Endothelial cell (in vitro differentiated cells): ENCODE measurements around the gene CAPN13. TPM values are rescaled to one million over a fixed set of nuclear protein-coding genes. Genes with fewer than 3 reads are reported as not detected.

ENCODE experiments used
- DNase-seq: peaks from one replicate; pipeline ENCODE4 v3.0.0; 2021; ENCODE audit warnings: low spot score
- H3K27ac Mint-ChIP-seq: one replicate; pipeline ENCODE4 v1.8.0; 2021; ENCODE audit warnings: mixed read lengths, inconsistent platforms; ENCODE audit not compliant: unreplicated experiment
- H3K27me3 Mint-ChIP-seq: one replicate; pipeline ENCODE4 v1.8.0; 2021; ENCODE audit warnings: mild to moderate bottlenecking, moderate library complexity, mixed read lengths, inconsistent platforms; ENCODE audit not compliant: unreplicated experiment
- H3K36me3 Mint-ChIP-seq: one replicate; pipeline ENCODE4 v1.8.0; 2021; ENCODE audit warnings: mild to moderate bottlenecking, low read depth, mixed read lengths, inconsistent platforms; ENCODE audit not compliant: unreplicated experiment
- H3K4me1 Mint-ChIP-seq: one replicate; pipeline ENCODE4 v1.8.0; 2021; ENCODE audit warnings: mild to moderate bottlenecking, mixed read lengths, inconsistent platforms; ENCODE audit not compliant: unreplicated experiment
- H3K4me3 Mint-ChIP-seq: one replicate; pipeline ENCODE4 v1.8.0; 2021; ENCODE audit warnings: mild to moderate bottlenecking, mixed read lengths, inconsistent platforms; ENCODE audit not compliant: unreplicated experiment
- H3K9me3 Mint-ChIP-seq: one replicate; pipeline ENCODE4 v1.8.0; 2021; ENCODE audit warnings: mixed read lengths, inconsistent platforms; ENCODE audit not compliant: unreplicated experiment
- total RNA-seq: library from RNA; stranded (reverse); fragmentation: NEBNext Ultra II Directional; extraction: Animal tissue kit (Norgen Biotek cat#: 25700); gene quantifications from one replicate; pipeline ENCODE4 v1.2.1, GENCODE V29; 2021; ENCODE audit not compliant: unreplicated experiment
- TF ChIP-seq, protein P1 (sequence below): fragments of 200-600 bp; sonication (generic); IDR thresholded peaks from one replicate; pipeline ENCODE4 v1.5.0; 2021; ENCODE audit warnings: antibody characterized with exemption; ENCODE audit not compliant: unreplicated experiment

Gene CAPN13
- total RNA-seq, 1 donor from 2014 or later: 0.44 TPM

DNA sequence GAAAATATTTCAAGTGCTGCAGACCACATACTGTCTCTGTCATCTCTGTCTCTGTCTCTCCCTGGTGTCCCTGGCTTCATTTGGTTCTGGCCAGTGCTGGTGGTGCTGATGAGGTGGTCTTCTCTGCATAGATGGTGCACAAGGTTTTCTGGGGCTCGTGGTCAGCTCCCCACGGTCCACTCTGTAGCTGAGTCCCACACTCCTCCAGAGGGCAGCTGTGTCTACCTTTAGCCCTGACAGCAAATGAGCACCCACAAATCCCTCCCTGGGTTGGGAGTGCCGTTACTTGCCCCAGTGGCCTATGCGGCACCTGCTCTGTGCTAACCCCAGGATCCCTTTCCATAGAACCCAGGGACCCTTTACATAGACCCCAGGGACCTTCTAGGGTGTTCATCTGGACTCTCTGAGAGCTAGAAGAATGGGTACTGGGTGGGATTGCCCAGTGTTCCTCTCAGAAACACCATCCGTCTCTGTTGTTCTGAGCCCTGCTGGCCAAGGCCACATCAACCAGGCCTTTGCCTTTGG, 129.3 kb downstream of the CAPN13 start:
- Mint-ChIP-seq H3K36me3 (no peaks in the 10 kb centered on the region), H3K27ac (no peak overlapping the region), H3K4me3 (no peak overlapping the region), H3K9me3 (no peaks in the 10 kb centered on the region), H3K4me1 (no peaks in the 10 kb centered on the region), H3K27me3 (no peaks in the 10 kb centered on the region)
- TF ChIP-seq, protein P1, sequence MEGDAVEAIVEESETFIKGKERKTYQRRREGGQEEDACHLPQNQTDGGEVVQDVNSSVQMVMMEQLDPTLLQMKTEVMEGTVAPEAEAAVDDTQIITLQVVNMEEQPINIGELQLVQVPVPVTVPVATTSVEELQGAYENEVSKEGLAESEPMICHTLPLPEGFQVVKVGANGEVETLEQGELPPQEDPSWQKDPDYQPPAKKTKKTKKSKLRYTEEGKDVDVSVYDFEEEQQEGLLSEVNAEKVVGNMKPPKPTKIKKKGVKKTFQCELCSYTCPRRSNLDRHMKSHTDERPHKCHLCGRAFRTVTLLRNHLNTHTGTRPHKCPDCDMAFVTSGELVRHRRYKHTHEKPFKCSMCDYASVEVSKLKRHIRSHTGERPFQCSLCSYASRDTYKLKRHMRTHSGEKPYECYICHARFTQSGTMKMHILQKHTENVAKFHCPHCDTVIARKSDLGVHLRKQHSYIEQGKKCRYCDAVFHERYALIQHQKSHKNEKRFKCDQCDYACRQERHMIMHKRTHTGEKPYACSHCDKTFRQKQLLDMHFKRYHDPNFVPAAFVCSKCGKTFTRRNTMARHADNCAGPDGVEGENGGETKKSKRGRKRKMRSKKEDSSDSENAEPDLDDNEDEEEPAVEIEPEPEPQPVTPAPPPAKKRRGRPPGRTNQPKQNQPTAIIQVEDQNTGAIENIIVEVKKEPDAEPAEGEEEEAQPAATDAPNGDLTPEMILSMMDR: no peak
- no peak for DNase-seq

DNA sequence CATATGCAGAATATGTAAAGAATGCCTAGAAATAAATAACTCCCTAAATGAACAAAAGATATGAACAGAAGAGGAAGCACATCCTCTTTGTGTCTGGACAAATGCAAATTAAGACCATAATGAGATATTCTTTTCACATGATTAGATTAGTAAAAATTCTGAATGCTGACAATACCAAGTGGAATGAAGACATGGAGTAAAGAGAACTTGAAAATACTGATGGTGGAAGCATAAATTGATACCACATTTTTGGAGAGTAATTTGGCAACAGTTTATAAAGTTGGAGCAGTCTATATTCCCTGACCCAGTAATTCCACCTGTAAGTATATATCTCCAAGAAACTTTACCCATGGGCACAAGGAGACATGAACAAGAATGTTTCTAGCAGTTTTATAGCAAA, 130.0 kb downstream of the CAPN13 start:
- no peaks in the 10 kb centered on the region for H3K4me1 Mint-ChIP-seq
- H3K36me3 Mint-ChIP-seq: no peaks in the 10 kb centered on the region
- DNase-seq: no peak
- no peaks in the 10 kb centered on the region for H3K27me3 Mint-ChIP-seq
- H3K27ac Mint-ChIP-seq: no peak overlapping the region
- H3K4me3 Mint-ChIP-seq: no peak overlapping the region
- TF ChIP-seq, protein P1: no peak
- H3K9me3 Mint-ChIP-seq: no peaks in the 10 kb centered on the region

DNA sequence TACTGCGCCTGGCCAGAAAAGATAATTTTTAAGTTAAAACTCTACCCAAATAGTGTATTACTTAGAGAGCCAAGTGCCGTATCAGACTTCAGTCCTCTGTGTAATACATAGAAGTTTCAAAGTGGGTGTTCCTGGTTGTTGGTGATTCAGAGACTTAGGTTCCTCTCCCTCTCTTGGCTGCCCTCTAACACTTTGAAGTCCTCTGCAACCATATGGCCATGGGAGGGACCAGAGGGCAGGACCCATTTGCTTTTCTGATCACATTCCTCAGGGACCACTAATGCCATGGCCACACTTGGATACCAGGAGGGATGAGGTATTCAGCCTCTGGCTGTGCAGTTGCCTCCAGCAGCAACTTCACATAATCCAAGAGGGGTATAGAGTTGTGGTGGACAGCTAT, 131.5 kb downstream of the CAPN13 start:
- TF ChIP-seq, protein P1: no peak
- H3K27ac Mint-ChIP-seq: no peak overlapping the region
- H3K36me3 Mint-ChIP-seq: no peaks in the 10 kb centered on the region
- no peak overlapping the region for H3K4me3 Mint-ChIP-seq
- H3K4me1 Mint-ChIP-seq: no peaks in the 10 kb centered on the region
- no peak for DNase-seq
- H3K27me3 Mint-ChIP-seq: no peaks in the 10 kb centered on the region
- H3K9me3 Mint-ChIP-seq: no peaks in the 10 kb centered on the region

DNA sequence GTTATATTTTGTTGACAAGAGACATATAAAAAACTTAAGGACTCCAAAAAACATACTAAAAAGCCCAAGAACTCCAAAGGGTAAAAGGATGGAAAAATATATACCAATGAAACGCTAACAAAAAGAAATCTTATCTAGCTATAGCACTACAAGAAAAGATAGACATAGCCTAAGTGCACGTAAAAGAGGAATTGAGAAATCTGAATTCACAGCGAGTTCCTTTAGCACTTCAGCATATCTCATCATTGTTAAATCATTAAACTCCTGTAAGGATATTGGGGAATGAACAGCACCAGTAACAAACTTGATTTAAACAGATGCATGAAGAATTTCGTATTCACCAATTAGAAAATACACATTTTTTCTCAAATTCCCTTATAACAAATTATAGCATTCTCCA, 134.1 kb downstream of the CAPN13 start:
- Mint-ChIP-seq H3K4me1 (no peaks in the 10 kb centered on the region), H3K9me3 (no peaks in the 10 kb centered on the region), H3K4me3 (no peak overlapping the region), H3K27ac (no peak overlapping the region), H3K36me3 (peaks cover 5% of the 10 kb centered on the region), H3K27me3 (no peaks in the 10 kb centered on the region)
- TF ChIP-seq, protein P1: no peak
- no peak for DNase-seq
